ENCODE data around the gene CPNE4.

CPNE4 gene

DNA sequence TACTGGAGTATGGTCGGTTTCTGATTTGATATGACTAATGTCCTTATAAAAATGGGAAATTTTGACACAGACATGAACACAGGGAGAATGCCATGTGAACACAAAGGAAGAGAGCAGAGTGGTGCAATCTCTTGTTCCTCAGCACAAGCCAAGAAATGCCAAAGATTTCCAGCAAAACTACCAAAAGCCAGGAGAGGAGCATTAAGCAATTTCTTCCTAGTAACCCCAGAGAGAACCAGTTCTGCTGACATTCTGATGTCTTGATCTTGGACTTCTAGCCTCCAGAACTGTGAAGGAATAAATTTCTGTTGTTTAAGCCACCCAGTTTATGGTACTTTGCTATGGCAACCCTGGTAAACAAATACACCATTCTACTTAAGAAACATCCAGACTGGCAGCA is 304.2 kb downstream of the CPNE4 start:
- DNase-seq: no peak

DNA sequence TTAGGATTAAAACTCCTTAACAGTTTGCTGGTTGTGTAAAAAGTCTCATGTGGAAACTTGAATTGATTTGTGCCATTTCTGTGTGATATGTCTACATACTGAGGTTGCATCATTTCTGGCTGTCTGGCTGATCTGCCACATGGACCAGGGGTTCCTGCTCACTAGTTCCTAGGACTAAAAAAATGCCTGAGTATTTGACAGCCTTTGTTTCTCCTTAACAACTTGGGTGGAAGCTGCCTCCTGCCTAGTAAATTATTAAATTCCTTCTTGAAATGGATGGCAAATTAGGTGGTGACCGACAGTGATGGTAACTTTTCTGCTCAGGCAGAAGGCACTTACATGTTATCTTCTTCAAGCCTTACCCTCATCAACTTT is 305.2 kb downstream of the CPNE4 start:
- DNase-seq: no peak

DNA sequence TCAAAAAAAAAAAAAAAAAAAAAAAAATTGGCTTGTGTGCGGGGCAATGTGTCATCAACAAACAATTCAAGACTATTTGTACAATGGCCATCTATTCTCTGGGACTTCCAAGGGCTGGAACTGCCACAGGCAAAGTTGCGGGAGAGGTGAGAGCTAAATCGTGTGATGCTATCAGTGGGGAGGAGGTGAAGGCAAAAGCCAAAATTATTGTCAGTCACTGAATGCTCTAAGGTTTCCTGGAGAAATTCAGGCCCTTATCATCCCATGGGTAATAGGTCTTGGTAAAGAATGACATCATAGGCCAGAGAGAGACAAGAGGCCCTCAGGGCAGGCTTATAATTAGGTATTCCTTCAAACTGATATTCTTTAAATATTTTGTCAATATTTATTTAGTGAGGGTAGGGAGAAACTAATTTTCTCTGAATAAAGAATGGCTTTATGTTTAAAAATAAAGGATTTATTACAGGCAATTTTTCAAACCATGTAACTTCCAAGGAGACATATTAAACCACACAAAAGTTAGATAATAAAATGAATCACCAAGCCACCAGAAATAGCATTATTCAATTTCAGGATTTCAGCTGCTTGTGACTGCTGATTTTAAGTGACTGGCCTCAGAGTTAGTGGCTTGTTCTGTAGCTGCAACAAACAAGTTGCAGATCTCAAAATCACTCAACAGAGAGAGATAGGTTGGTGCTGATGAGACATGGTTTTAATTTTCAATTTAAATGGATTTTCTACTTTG is 305.7 kb downstream of the CPNE4 start:
- DNase-seq: no peak

DNA sequence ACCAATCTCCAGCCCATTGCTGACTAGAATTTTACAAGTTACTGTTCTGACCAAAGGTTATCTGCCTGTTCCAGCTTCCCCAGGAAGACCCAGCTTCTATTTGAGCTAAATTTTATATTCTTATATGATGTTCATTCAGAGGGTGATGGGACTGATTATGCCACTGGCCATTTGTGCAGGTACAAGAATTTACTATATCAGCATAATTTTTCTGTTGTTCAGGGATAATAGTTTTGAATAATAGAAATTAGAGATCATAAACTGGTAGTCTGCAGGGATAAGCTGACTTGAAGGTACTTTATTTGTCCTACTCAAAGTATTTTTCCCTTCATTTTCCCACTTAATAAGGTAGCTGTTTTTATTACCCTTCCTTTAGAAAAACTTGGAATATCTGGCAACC is 309.4 kb downstream of the CPNE4 start:
- DNase-seq: no peak

DNA sequence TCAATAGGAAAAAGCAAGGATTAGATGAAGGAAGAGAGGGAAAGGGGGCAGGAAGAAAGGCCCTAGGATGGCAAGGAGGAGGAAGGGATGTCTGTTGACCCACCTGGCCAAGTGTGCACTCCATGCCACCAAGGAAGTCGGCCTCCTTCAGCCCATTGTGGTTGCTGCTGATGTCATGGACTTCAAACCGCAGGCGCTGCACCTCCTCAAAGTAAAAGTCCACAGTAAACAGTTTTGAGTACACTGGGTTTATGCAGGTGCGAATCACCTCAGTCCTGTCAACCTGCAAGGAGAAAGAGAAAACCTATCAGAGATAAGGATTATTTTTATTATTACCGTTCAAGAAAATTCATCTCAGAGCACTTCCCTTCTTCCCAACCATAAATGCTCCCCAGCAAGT is 311.5 kb downstream of the CPNE4 start:
- no peak for DNase-seq

DNA sequence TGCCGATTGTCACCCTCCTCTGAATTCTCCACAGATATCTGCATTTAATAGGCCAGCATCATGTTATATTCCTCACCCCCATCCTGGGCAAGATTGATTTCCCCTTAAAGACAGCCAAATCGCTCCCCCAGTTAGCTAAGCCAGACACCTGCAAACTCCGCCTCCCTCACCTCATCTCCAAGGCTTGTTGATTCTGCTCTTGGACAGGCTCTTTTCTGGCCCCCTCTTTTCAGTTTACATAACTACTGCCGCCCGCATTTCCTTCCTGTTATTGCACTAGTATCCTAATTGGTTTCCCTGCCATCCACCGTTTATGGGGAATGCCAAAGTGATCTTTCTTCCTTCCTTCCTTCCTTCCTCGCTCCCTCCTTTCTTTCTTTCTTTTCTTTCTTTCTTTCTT is 317.3 kb downstream of the CPNE4 start:
- no peak for DNase-seq

DNA sequence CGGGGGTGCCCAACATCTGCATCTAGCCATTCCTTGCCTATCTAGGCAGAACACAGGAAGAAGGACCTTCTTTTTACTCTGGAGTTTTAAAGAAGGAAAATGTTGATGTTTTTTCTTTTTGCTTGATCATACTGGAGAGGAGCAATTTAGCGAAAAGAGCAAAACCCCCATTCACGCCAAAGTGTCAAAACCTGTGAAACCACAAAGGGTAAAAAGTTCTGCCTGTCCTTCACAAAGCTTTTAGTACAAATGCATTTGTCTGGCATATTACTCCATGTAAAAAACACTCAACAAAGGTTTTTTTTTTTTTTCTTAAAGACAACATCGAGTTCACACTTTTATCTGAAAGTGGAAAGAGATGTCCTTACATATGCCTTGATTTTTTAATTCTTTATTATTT is 317.9 kb downstream of the CPNE4 start:
- DNase-seq: no peak

DNA sequence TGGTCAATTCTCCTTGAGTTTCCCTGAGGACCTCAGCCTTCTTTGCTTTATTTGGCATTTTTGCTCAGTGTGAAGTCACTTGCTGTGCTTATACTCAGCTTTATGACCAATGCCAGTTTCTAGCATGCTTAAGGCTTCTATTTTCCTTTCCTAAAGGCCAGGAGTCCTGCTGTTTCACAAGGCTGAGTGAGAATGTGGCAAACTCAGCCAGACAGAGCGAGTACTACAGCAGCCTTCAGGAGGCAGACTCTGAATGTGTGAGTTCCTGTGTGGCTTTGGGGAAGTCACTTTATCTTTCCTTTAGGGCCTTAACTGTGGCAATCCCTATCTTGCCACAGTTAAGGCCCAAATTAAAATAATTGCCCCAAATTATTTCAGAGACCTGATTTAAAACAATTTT is 318.8 kb downstream of the CPNE4 start:
- DNase-seq: no peak

DNA sequence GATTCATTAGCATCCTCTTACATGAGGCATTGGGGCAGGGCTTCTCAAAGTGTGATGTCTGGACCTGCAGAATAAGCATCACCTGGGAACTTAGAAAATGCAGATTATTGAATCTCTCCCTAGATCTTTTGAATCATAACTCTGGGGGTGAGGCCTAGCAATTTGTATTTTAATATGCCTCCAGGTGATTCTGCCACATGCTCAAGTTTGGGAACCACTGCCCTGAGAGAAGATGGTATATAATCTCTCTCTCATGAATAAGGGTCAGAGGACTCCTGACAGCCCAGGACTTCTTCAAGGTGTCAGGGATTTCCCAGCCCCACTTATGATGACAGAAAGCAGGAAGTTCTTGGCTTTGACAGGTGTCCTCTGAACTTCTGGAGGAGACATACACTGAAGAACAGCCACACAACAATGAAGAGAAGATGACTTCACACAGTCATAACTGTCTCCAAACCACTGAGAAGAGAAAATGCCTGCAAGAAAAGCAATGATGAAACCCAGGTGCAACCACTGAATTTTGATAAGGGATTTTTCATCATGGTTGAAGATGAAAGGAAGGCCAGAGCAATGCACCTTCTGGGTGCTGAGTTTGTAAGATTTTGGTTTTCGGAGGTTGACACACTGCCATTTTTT is 320.1 kb downstream of the CPNE4 start:
- DNase-seq: no peak

DNA sequence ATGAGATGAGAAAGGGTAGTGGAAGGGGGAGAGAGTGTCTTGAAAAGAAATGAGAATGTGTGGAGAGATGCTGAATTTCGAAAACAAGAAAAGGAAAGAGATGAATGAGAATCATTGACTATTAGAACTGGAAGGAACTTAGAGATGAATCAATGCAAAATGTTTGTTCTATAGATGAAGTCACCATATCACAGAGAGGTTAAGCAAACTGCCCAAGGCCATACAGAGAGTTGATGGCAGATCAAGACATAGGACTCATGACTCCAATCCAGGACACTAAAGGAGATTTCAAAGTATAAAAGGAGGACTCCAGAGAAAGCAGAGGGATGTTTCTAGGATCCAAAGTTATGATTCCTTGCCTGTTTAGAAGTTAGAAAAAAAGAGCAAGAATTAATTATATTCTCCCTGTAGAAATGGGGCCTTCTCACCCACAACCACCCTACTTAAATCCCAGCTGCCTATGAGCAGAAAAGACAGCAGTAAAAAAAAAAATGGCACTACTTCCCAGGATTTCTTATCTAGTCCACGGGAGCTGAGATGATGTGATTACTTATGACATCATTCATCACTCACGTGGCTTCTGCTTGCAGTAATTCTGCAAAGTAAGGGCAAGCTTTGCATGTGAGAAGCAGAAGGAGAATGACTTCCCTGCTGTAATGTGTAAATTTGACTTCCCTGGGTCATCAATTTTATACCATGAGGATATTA is 321.2 kb downstream of the CPNE4 start:
- no peak for DNase-seq

DNA sequence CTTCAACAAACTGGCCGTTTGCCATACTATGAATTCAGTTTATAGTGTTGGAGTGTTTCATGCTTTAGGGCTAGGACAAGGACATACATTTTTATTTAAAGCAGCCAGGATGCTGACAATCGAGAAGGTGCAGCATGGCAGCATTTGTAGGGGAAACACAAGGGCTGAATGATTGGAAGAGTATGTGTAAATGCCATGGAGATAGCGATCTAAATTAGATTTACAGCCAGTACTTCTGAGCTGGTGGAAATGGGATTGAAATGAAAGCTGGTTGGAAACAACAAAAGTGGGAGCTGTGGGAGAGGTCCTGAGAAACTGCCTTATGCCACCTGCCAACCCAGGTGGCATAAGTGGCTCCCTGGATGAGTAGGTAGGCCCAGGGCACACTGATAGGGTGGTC is 322.2 kb downstream of the CPNE4 start:
- DNase-seq: no peak

DNA sequence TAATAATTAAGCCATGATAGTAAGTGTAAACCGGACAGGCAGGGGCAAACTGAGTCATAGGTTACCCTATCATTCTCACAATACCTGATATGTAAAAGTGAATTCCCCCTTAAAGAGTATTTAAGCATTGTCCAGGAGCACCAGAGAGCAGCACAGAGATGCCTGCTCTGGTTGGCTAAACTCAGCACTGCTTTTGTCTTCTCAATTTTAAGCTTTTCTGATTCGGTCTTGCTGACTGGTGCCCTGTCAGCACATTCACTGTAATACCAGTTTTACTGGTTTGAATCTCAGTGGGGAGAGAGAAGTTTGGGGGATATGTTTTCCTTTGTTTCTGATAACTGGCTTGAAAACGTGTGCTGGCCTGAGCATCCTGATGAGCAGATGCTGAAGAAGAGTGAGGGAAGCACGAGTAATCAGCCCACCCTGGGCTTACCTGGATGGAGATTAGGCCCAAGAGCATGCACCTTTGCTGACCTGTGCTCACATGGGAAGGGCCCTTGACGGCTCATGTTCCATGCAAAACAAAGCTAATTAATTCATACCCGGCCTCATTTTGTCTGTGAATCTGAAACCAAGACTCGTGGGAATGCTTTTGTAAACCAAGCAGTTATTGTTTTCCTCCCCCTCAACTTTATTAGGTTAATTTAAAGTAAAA is 323.6 kb downstream of the CPNE4 start:
- no peak for DNase-seq

DNA sequence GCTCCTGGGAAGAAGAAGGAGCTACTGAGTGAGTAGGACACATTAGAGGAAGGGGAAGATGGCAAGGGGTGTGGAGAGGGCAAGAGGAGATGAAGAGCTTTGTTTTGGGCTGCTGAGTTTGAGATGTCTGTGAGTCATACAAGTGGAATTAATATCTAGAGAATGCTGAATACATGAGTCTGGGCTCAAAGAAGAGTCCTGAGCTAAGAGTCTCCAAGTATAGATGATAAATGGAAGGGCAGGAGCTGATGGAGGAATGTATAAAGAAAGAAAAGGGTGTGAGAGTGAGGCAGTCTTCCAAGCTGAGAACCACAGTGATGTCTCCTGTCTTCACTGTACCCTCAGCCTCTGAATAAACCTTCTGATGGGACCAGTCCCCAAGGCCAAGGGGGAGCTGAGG is 326.6 kb downstream of the CPNE4 start:
- no peak for DNase-seq

DNA sequence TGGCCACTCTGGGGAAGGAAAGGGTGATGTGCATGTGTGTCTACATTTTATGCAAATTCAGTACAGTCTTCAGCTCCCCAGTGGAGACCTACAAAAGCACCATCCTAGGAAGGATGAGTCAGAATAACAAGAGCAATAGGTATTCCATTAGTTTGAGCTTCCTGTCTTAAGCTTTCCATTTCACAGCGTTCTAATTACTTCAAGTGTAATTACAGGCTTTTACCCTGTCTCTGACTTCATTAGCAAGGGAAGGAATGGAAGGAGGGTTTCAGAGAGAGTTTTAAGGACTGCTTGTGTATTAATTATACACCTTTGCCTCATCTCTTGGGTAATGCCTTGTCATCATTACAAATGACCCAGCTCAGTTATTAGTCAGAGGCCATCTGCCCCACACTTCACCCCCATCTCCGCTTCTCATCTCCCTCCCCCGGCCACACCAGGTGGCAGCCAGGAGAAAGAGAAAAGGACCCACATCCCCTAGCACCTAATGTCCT is 329.2 kb downstream of the CPNE4 start:
- DNase-seq: no peak

DNA sequence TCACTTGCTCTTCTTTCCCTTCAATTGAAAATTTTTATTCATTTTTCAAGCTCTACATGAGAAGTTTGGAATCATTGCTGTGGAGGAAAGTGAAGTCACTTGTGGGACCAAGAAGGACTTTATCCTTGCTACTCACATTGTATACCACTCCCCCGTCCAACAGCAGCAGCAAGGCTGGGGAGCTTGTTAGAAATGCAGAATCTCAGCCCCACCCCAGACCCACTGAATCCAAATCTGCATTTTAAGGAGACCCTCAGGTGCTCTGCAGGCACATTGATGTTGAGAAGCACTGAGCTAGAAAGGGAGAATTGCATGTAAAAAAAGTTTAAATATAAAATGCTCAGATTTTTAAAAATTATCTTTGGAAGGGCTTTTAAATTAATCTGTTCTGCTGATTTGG is 329.7 kb downstream of the CPNE4 start:
- no peak for DNase-seq

DNA sequence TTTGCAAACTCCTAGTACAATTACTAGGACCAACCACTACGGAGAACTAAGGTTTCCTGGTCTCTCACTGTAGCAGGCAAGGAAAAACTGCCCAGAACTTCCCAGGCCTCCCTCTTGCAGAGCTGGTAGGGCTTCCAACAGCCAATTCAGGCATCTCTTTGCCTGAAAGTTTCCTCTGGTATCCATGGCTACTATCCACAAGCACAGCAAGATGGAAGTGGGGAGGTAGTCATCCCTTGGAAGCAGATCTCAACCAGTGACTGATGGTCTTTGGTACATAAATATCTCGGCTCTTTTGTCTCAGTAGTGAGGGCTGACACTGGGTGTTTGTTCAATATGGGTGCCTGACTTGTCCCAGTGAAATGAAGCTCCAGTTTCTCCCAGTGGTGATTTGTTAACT is 330.7 kb downstream of the CPNE4 start:
- no peak for DNase-seq

DNA sequence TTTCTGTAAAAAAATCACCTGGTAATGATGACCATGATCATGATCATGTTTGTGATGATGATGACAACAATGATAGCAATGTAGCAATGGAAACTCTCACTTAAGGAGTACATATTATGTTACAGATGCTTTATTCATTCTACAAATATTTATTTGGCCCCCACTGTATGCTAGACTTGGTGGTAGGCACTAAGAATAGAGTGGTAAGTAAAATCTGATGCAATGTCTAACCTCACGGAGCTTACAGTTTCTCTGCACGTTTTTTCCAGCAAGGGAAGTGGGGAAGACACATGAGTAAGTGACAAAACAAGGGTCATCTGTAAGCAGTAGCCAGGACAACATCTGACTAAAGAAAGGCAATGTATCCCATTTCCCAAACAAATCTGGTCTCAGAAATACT is 332.7 kb downstream of the CPNE4 start:
- no peak for DNase-seq

DNA sequence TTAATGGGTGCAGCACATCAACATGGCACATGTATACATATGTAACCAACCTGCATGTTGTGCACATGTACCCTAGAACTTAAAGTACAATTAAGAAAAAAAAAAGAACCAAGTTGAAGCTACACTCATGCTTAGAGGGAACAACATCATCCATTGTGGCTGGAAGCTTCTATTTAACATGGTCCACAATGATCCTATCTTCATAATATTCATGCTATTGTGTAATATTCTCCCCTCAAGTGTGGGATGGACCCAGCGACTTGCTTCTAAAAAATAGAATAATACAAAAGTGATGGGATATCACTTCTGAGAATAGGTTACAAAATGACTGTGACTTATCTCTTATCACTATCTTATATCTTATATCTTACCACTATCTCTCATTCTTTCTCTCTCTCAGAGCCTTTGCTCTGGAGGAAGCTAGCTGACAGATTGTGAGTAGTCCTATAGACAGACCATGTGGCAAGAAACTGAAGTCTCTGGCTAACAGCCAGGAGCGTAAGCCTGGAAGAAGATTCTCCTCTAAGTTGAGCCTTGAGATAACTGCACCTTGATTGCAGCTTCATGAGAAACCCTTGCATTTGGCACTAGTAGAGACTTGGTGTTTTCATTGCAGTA is 333.6 kb downstream of the CPNE4 start:
- no peak for DNase-seq

DNA sequence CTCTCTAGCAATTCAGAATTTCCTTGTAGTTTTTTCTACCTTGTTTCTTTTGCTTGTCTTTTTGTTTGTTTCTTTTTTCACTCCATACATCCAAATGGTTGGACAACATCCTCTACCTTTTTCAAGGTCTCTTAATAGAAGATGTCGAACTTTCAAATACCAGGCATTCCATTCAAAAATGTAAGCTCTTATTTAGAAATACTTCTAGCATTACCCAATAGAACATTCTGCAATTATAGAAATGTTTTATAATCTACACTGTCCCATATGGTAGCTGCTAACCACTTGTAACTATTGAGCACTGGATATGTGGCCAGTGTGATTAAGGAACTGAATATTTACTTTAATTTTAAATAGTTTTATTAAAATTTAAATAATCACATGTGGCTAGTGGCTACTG is 335.8 kb downstream of the CPNE4 start:
- no peak for DNase-seq

DNA sequence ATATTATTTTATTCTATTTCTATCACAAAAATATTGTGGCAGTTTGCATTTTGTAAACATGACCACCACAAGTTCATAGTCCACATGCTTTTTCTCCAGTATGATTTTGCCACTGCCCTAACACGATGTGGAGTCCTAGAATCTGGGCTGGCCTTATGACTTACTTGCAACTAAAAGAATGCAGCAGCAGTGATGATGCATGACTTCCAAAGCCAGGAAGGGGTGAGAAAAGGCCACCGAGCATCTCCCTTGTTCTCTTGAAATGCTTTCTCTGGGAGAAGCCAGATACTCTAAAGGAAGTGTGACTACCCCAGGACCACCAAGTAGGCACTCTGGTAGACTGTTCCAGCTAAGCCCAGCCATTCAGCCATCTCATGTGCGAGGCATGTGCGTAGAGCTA is 340.4 kb downstream of the CPNE4 start:
- no peak for DNase-seq

DNA sequence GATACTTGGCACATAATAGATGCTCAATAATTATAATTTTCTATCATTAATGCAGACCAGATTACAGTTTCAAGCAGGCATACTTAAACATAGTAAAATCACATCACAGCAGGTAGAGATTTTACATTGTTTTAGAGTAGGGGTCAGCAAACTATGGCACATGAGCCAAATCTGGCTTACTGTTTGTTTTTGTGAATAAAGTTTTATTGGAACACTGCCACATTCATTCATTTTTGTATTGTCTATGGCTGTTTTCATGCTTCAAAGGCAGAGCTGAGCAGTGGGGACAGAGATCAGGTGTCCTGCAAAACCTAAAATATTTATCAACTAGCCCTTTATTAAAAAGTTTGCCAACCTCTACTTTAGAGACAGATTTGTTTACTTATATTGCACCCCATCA is 342.5 kb downstream of the CPNE4 start:
- no peak for DNase-seq

DNA sequence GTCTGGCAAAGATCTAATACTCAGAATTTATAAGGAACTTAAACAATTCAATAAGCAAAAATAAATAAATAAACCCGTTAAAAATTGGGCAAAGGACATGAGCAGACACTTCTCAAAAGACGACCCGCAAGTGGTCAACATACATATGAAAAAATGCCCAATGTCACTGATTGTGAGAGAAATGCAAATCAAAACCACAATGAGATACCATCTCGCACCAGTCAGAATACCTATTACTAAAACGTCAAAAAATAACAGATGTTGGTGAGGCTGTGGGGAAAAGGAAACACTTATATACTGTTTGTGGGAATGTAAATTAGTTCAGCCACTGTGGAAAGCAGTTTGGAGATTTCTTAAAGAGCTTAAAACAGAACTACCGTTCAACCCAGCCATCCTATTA is 344.0 kb downstream of the CPNE4 start:
- DNase-seq: no peak

DNA sequence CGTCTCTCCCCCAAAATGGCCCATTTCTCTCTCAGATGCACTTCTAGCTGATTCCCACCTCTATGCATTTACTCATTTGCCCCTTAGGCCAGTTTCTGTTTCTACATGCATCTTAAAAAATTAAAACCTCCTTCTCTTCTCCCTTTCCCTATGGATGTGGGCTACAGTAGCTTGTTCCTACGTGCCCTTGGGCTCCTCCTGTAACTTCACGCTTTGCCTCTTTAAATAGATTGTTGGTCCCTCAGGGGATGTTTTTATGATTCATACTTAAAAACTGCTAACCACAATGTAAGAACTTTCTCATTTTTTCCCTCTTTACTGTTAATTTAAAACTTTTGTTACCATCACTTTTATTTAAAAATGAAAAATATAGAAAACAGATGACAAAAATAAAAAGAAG is 346.4 kb downstream of the CPNE4 start:
- no peak for DNase-seq

All from CD4-positive, alpha-beta T cell treated with Interferon gamma for 1 hour (primary cell).